Measurements from ENCODE around the gene GPR146. TPM values are rescaled to one million over a fixed set of nuclear protein-coding genes. Genes with fewer than 3 reads are reported as not detected.
A peak's percentile ranks its signal among the peaks of the same experiment; 100 is the strongest.
"Not testable (repeated sequence)": the region's sequence is repeated elsewhere in the genome, so short reads cannot be mapped to it uniquely, and the experiment has no call there.

The GPR146 gene
- total RNA-seq, 2 experiments from 2014 or later = 5.6 to 8.5 TPM

- ATAC-seq (no peak), DNase-seq (no peak)
- no peak for TF ChIP-seq CTCF (IDR thresholded peaks at IDR 0.05)
- H3K4me1 Mint-ChIP-seq (ENCODE audit: low read depth) = peaks cover 41% of the 10 kb centered on the region
- CTCF ChIA-PET = no interaction called here
- no peak overlapping the region for H3K4me3 Mint-ChIP-seq
- peaks cover 4% of the 10 kb centered on the region for H3K36me3 Mint-ChIP-seq (ENCODE audit: low read depth)
- H3K27me3 Mint-ChIP-seq = no peaks in the 10 kb centered on the region
- intact Hi-C loops (cut with micrococcal nuclease) = no loop called here
- POLR2A ChIA-PET = no interaction called here
- H3K9me3 Mint-ChIP-seq = no peaks in the 10 kb centered on the region
- no peak overlapping the region for H3K27ac Mint-ChIP-seq
Measured at GRCh38 chr7:1031716-1032455, 12.5 kb upstream of the GPR146 start.

GRCh38 chr7:1032536-1033181, 11.7 kb upstream of the GPR146 start:
- peaks cover 38% of the 10 kb centered on the region for H3K4me1 Mint-ChIP-seq (ENCODE audit: low read depth)
- H3K9me3 Mint-ChIP-seq = no peaks in the 10 kb centered on the region
- no peak for TF ChIP-seq CTCF (IDR thresholded peaks at IDR 0.05)
- intact Hi-C loops (cut with micrococcal nuclease) = no loop called here
- no peak overlapping the region for H3K27ac Mint-ChIP-seq
- ChIA-PET POLR2A (no interaction called here), CTCF (interaction anchor here (1.0 to 1.9 kb wide), 2 partner anchors 33 to 39 kb away, joined by 3 to 6 read pairs; no protein-coding TSS in a partner anchor)
- ATAC-seq = no peak
- H3K27me3 Mint-ChIP-seq = no peaks in the 10 kb centered on the region
- DNase-seq = no peak
- no peaks in the 10 kb centered on the region for H3K36me3 Mint-ChIP-seq (ENCODE audit: low read depth)
- no peak overlapping the region for H3K4me3 Mint-ChIP-seq

GRCh38 chr7:1033546-1034145, 10.7 kb upstream of the GPR146 start:
- ChIA-PET CTCF (interaction anchor here (0.6 to 1.9 kb wide), 4 partner anchors 11 to 41 kb away, joined by 3 to 6 read pairs (median 4); partner anchors contain the start of gene GPR146), POLR2A (no interaction called here)
- no peaks in the 10 kb centered on the region for H3K9me3 Mint-ChIP-seq
- H3K27me3 Mint-ChIP-seq = no peaks in the 10 kb centered on the region
- no peak for TF ChIP-seq CTCF (IDR thresholded peaks at IDR 0.05)
- DNase-seq (no peak), ATAC-seq (no peak)
- intact Hi-C loops (cut with micrococcal nuclease) = no loop called here
- H3K36me3 Mint-ChIP-seq (ENCODE audit: low read depth) = no peaks in the 10 kb centered on the region
- H3K27ac Mint-ChIP-seq = peak overlapping the region; percentile 46
- no peak overlapping the region for H3K4me3 Mint-ChIP-seq
- peaks cover 38% of the 10 kb centered on the region for H3K4me1 Mint-ChIP-seq (ENCODE audit: low read depth)

GRCh38 chr7:1034769-1035168, 9.6 kb upstream of the GPR146 start:
- H3K9me3 Mint-ChIP-seq; H3K27ac Mint-ChIP-seq; H3K4me3 Mint-ChIP-seq; H3K27me3 Mint-ChIP-seq; ATAC-seq; H3K36me3 Mint-ChIP-seq (ENCODE audit: low read depth); DNase-seq; intact Hi-C loops (cut with micrococcal nuclease): not testable (repeated sequence)
- CTCF ChIA-PET = interaction anchor here (1.4 to 1.9 kb wide), 2 partner anchors 10 to 31 kb away, joined by 6 read pairs; partner anchors contain the start of gene GPR146
- POLR2A ChIA-PET = interaction anchor here (1.1 kb wide), 1 partner anchor 9 kb away, joined by 3 read pairs; no protein-coding TSS in a partner anchor
- H3K4me1 Mint-ChIP-seq (ENCODE audit: low read depth) = peaks cover 30% of the 10 kb centered on the region

- H3K27ac Mint-ChIP-seq; H3K36me3 Mint-ChIP-seq (ENCODE audit: low read depth); DNase-seq; ATAC-seq; H3K4me3 Mint-ChIP-seq; intact Hi-C loops (cut with micrococcal nuclease); POLR2A ChIA-PET; CTCF ChIA-PET; H3K9me3 Mint-ChIP-seq; H3K27me3 Mint-ChIP-seq: not testable (repeated sequence)
- peaks cover 23% of the 10 kb centered on the region for H3K4me1 Mint-ChIP-seq (ENCODE audit: low read depth)
Measured at GRCh38 chr7:1036164-1036928, 8.0 kb upstream of the GPR146 start.

- not testable (repeated sequence) for H3K27me3 Mint-ChIP-seq
- peaks cover 21% of the 10 kb centered on the region for H3K4me1 Mint-ChIP-seq (ENCODE audit: low read depth)
Measured at GRCh38 chr7:1040233-1040632, 4.1 kb upstream of the GPR146 start.

More at GRCh38 chr7:1040233-1040632, 4.1 kb upstream of the GPR146 start:
- H3K4me3 Mint-ChIP-seq; DNase-seq; H3K36me3 Mint-ChIP-seq (ENCODE audit: low read depth); H3K9me3 Mint-ChIP-seq; ATAC-seq; H3K27ac Mint-ChIP-seq; POLR2A ChIA-PET: not testable (repeated sequence)
- intact Hi-C loops (cut with micrococcal nuclease) = loop anchor here (10.0 kb wide), 1 partner anchor 45 kb away; no protein-coding TSS in a partner anchor
- CTCF ChIA-PET = interaction anchor here (3.4 kb wide), 1 partner anchor 47 kb away, joined by 12 read pairs; no protein-coding TSS in a partner anchor

Measured in activated CD8-positive, alpha-beta T cell treated with anti-CD3 and anti-CD28 coated beads for 36 hours (primary cell).